ENCODE results near the gene PDXP. TPM values are rescaled to one million over a fixed set of nuclear protein-coding genes. Genes with fewer than 3 reads are reported as not detected.
A peak's percentile ranks its signal among the peaks of the same experiment; 100 is the strongest.

PDXP gene
- total RNA-seq, 1 donor from 2014 or later, result 6.1 TPM

DNA sequence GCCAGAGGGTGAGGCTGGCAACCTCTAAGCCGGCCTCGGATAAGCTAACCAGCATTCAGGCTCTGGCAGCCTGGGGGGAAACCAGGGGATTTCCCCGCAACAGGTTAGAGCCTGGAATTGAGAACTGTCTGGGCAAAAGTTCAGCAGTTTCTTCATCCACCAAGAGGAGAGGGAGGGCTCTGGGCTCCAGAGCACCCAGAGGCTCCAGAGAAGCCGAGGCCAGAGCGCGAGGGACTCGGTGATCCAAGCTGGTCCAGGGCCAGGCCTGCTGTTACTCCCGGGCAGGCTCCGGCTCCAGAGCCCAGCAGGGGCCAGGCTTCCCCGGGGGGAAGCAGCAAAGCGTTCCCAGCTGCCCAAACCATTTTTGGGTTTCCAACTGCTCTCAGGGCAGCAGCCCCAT, 32.4 kb upstream of the PDXP start:
- intact Hi-C loops (cut with DNase I), result no loop called here
- Histone ChIP-seq H3K36me3 (peaks cover 30% of the 10 kb centered on the region), H3K4me1 (peaks cover 42% of the 10 kb centered on the region), H3K9me3 (no peaks in the 10 kb centered on the region), H3K27ac (peak overlapping the region; percentile 70), H3K27me3 (no peaks in the 10 kb centered on the region), H3K4me3 (no peak overlapping the region)
- TF ChIP-seq CTCF (IDR thresholded peaks at IDR 0.05), result no peak
- DNase-seq (peak; percentile 82), ATAC-seq (peak; percentile 65)

DNA sequence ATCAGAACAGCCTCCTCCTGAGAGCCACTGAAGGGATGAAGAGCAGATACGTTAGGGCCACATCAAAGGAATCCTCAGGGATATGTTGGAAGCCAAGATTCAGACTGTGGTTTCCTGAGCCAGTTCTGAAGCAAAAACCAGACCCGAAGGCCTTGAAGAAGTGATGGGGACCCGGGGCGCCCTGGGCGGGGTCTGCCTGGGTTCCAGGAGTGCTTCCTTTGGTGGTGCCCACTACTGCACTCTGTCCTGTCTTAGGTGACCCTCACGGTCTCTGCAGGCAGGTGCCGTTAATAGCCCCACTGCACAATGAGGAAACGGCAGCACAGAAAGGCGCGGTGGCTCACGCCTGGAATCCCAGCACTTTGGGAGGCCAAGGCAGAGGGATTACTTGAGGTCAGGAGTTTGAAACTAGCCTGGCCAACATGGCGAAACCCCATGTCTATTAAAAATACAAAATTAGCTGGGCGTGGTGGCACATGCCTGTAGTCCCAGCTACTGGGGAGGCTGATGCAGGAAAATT, 31.9 kb upstream of the PDXP start:
- Histone ChIP-seq H3K36me3 (peaks cover 28% of the 10 kb centered on the region), H3K27ac (peak overlapping the region; percentile 70), H3K9me3 (no peaks in the 10 kb centered on the region), H3K27me3 (no peaks in the 10 kb centered on the region), H3K4me3 (no peak overlapping the region), H3K4me1 (peaks cover 42% of the 10 kb centered on the region)
- intact Hi-C loops (cut with DNase I), result no loop called here
- TF ChIP-seq CTCF (IDR thresholded peaks at IDR 0.05), result no peak
- DNase-seq (no peak), ATAC-seq (no peak)

- no peak for TF ChIP-seq CTCF (IDR thresholded peaks at IDR 0.05)
- Histone ChIP-seq H3K27me3 (no peaks in the 10 kb centered on the region), H3K27ac (peak overlapping the region; percentile 70), H3K4me1 (peaks cover 42% of the 10 kb centered on the region), H3K9me3 (no peaks in the 10 kb centered on the region), H3K36me3 (peaks cover 28% of the 10 kb centered on the region), H3K4me3 (no peak overlapping the region)
- DNase-seq (no peak), ATAC-seq (no peak)
- intact Hi-C loops (cut with DNase I), result no loop called here
Observed at GRCh38 chr22:37627121-37627520, 31.4 kb upstream of the PDXP start.

DNA sequence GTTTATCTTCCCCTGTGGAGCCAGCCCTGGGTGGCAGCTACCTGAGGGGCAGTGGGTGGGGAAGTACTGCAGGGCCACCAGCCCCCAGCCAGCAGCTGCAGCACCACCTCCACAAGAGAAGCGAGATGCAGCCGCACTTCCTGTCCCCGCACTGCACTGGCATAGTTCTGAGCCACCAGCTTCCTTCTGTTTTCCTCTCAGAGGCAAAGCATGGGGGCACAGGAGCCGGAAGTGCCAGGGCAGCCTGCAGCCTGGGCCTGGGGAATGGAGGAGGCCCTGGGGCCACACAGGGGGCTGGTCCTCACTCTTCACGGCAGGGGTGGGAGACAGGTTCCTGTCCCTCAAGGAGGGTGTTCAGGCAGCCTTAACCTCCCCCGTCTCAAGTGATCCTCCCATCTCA, 31.0 kb upstream of the PDXP start:
- H3K36me3 ChIP-seq, result peaks cover 28% of the 10 kb centered on the region
- peak overlapping the region; percentile 70 for H3K27ac ChIP-seq
- no peaks in the 10 kb centered on the region for H3K9me3 ChIP-seq
- peaks cover 42% of the 10 kb centered on the region for H3K4me1 ChIP-seq
- TF ChIP-seq CTCF (IDR thresholded peaks at IDR 0.05), result no peak
- ATAC-seq (no peak), DNase-seq (no peak)
- H3K4me3 ChIP-seq, result no peak overlapping the region
- no peaks in the 10 kb centered on the region for H3K27me3 ChIP-seq
- intact Hi-C loops (cut with DNase I), result no loop called here

GRCh38 chr22:37628830-37629229, 29.7 kb upstream of the PDXP start:
- Histone ChIP-seq H3K36me3 (peaks cover 23% of the 10 kb centered on the region), H3K27ac (no peak overlapping the region), H3K4me1 (peaks cover 47% of the 10 kb centered on the region), H3K27me3 (no peaks in the 10 kb centered on the region), H3K9me3 (no peaks in the 10 kb centered on the region), H3K4me3 (no peak overlapping the region)
- intact Hi-C loops (cut with DNase I), result no loop called here
- no peak for TF ChIP-seq CTCF (IDR thresholded peaks at IDR 0.05)
- ATAC-seq (no peak), DNase-seq (no peak)

GRCh38 chr22:37629928-37630327, 28.6 kb upstream of the PDXP start:
- Histone ChIP-seq H3K9me3 (no peaks in the 10 kb centered on the region), H3K27ac (no peak overlapping the region), H3K4me3 (no peak overlapping the region), H3K4me1 (peaks cover 47% of the 10 kb centered on the region), H3K27me3 (no peaks in the 10 kb centered on the region), H3K36me3 (peaks cover 23% of the 10 kb centered on the region)
- ATAC-seq (no peak), DNase-seq (no peak)
- intact Hi-C loops (cut with DNase I), result loop anchor here (10.0 kb wide), 1 partner anchor 55 kb away; the partner anchor contains the start of gene NOL12
- no peak for TF ChIP-seq CTCF (IDR thresholded peaks at IDR 0.05)

Data from upper lobe of right lung (tissue), 1 donor.